Ectodermal cell (in vitro differentiated cells): ENCODE data around the gene PMP22.

Experiments
- H3K27ac ChIP-seq: 2 replicates; pipeline ENCODE4 v1.7.0; 2013; ENCODE audit warnings: mild to moderate bottlenecking, low read depth, low read length; ENCODE audit not compliant: insufficient read depth, poor library complexity, severe bottlenecking
- H3K27me3 ChIP-seq: 2 replicates; pipeline ENCODE4 v1.7.0; 2013; ENCODE audit warnings: mild to moderate bottlenecking, low read length; ENCODE audit not compliant: insufficient read depth, control insufficient read depth, poor library complexity, severe bottlenecking
- H3K36me3 ChIP-seq: one replicate; pipeline ENCODE4 v1.7.0; 2013; ENCODE audit warnings: low read length; ENCODE audit not compliant: control insufficient read depth, insufficient read depth
- H3K4me1 ChIP-seq: one replicate; pipeline ENCODE4 v1.7.0; 2013; ENCODE audit warnings: low read length; ENCODE audit not compliant: control insufficient read depth, insufficient read depth
- H3K4me3 ChIP-seq: 2 replicates; pipeline ENCODE4 v1.7.0; 2013; ENCODE audit warnings: low read depth, low read length, control low read depth; ENCODE audit not compliant: insufficient read depth
- H3K9me3 ChIP-seq: 2 replicates; pipeline ENCODE4 v1.7.0; 2013; ENCODE audit warnings: mild to moderate bottlenecking, low read length, moderate library complexity; ENCODE audit not compliant: control insufficient read depth
- WGBS, 2 experiments: methylation state at CpG; one replicate each; pipeline ENCODE4 v1.1.7; 2013; ENCODE audit warnings: missing lambda C conversion rate in 2 of 2; 5-methylcytosine and 5-hydroxymethylcytosine counted together

Gene PMP22

GRCh38 chr17:15278380-15278779 lies 13.3 kb upstream of the PMP22 start:
- 29 to 41% methylated on average over 6 of the region's 6 CpGs for WGBS, 2 experiments
- no peak overlapping the region for H3K27ac ChIP-seq
- H3K27me3 ChIP-seq: no peaks in the 10 kb centered on the region

GRCh38 chr17:15274017-15274416 lies 8.9 kb upstream of the PMP22 start:
- no peaks in the 10 kb centered on the region for H3K27me3 ChIP-seq
- H3K27ac ChIP-seq: no peak overlapping the region
- no peaks in the 10 kb centered on the region for H3K36me3 ChIP-seq
- H3K4me1 ChIP-seq: peaks cover 11% of the 10 kb centered on the region
- 83 to 94% methylated on average over 3 of the region's 3 CpGs for WGBS, 2 experiments
- no peaks in the 10 kb centered on the region for H3K9me3 ChIP-seq
- H3K4me3 ChIP-seq: no peak overlapping the region

More at GRCh38 chr17:15278380-15278779, 13.3 kb upstream of the PMP22 start:
- no peak overlapping the region for H3K4me3 ChIP-seq
- no peaks in the 10 kb centered on the region for H3K36me3 ChIP-seq
- H3K4me1 ChIP-seq: peaks cover 5% of the 10 kb centered on the region
- H3K9me3 ChIP-seq: no peaks in the 10 kb centered on the region

DNA sequence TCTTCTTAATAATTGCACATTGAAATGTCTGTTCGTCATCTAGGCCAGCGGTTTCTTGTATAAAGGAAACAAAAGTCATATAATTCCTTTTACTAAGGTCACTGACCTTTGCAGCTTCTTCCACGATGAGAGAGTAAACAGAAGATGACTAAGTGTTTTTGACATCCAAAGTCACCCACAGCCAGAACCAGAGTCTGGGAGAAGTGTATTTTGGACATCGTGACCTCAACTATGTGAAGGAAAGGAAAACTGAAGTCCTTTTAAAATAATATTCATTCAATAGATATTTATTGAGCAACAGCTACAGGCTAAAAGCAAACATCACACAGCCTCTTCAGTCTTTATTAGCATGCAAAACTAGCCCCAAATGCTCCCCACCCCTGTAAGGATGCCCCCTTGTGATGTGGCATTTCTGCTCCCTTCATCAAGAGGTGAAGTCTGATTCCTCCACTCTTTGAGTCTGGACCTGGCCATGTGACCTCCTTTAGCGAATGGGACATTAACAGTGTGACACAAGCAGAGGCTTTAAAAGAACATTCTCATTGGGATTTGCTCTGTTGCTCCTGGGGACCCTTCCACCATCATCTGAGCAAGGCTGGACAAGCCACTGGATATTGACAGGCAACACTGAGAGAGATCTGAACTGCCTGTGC lies 8.1 kb upstream of the PMP22 start:
- H3K4me3 ChIP-seq: no peak overlapping the region
- H3K27ac ChIP-seq: no peak overlapping the region
- 92 to 95% methylated on average over 4 of the region's 5 CpGs for WGBS, 2 experiments
- no peaks in the 10 kb centered on the region for H3K36me3 ChIP-seq
- H3K4me1 ChIP-seq: peaks cover 6% of the 10 kb centered on the region
- no peaks in the 10 kb centered on the region for H3K27me3 ChIP-seq
- no peaks in the 10 kb centered on the region for H3K9me3 ChIP-seq

GRCh38 chr17:15271741-15272140 lies 6.6 kb upstream of the PMP22 start:
- H3K4me3 ChIP-seq: no peak overlapping the region
- H3K27ac ChIP-seq: no peak overlapping the region
- no peaks in the 10 kb centered on the region for H3K27me3 ChIP-seq
- no peaks in the 10 kb centered on the region for H3K36me3 ChIP-seq
- 88 to 95% methylated on average over 6 of the region's 6 CpGs for WGBS, 2 experiments
- H3K4me1 ChIP-seq: peaks cover 5% of the 10 kb centered on the region
- H3K9me3 ChIP-seq: no peaks in the 10 kb centered on the region

- H3K36me3 ChIP-seq: no peaks in the 10 kb centered on the region
- no peaks in the 10 kb centered on the region for H3K27me3 ChIP-seq
- 95 to 96% methylated on average over 9 of the region's 9 CpGs for WGBS, 2 experiments
- no peak overlapping the region for H3K4me3 ChIP-seq
- H3K4me1 ChIP-seq: peaks cover 5% of the 10 kb centered on the region
- H3K27ac ChIP-seq: no peak overlapping the region
- H3K9me3 ChIP-seq: no peaks in the 10 kb centered on the region
These were observed 5.7 kb upstream of the PMP22 start for GRCh38 chr17:15270628-15271381.

DNA sequence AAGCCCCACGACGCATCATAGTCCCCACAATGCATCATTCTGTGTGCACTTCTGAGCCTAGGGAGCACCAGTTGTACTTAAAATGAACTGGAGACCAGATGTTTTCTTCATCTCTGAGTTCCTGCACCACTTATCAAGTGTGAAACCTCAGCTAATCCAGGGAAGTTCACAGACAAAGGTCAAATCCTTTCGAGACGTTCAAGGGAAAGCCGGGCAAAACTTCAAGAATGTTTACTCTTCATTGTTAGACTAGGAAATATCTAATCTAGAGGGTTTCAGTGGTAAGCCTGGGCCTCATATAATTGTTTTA lies 4.6 kb upstream of the PMP22 start:
- Histone ChIP-seq H3K4me3 (no peak overlapping the region), H3K4me1 (peaks cover 5% of the 10 kb centered on the region), H3K9me3 (no peaks in the 10 kb centered on the region), H3K27ac (no peak overlapping the region), H3K27me3 (peaks cover 11% of the 10 kb centered on the region), H3K36me3 (no peaks in the 10 kb centered on the region)
- 93 to 95% methylated on average over 5 of the region's 5 CpGs for WGBS, 2 experiments

DNA sequence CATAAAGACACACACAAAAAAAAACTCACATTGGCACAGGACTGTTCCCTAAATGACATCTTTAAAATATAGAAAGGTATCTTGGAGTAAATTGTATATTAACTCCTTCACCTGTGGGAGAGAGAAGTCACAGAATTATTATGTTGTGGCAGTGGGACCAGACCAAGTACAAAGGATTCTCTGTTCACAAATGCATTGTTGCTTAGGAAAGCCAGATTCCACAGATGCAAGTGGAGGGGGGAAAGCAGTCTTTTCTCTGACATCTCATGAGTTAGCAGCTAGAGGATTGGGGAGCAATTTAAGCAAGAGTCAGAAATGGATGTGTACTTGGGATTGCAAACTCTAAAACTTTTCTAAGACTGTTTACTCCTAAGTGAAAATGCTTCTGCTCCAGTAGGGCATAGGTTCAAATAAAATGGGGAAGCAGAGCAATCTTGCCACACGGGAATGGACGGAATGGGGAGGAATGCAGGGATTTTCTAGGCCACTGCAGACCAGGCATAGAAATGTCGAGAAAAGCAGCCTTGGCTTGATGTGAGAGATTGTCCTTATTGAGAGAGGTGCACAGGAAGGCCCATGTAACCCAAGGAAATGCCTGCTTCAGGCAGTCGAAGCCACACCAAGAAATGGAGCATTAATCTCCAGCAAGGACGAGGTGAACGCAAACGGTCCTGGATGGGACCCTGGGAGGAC lies 4.1 kb upstream of the PMP22 start:
- WGBS, 2 experiments: 89 to 93% methylated on average over 7 of the region's 7 CpGs
- H3K4me1 ChIP-seq: peaks cover 5% of the 10 kb centered on the region

GRCh38 chr17:15268461-15268860 lies 3.3 kb upstream of the PMP22 start:
- H3K4me1 ChIP-seq: peaks cover 5% of the 10 kb centered on the region
- H3K4me3 ChIP-seq: no peak overlapping the region
- H3K9me3 ChIP-seq: no peaks in the 10 kb centered on the region
- WGBS, 2 experiments: 73 to 74% methylated on average over 1 of the region's 1 CpG
- no peak overlapping the region for H3K27ac ChIP-seq
- peaks cover 23% of the 10 kb centered on the region for H3K27me3 ChIP-seq
- no peaks in the 10 kb centered on the region for H3K36me3 ChIP-seq

More for the DNA sequence above, 4.1 kb upstream of the PMP22 start:
- H3K4me3 ChIP-seq: no peak overlapping the region
- peaks cover 16% of the 10 kb centered on the region for H3K27me3 ChIP-seq
- no peaks in the 10 kb centered on the region for H3K9me3 ChIP-seq
- no peaks in the 10 kb centered on the region for H3K36me3 ChIP-seq
- H3K27ac ChIP-seq: no peak overlapping the region

DNA sequence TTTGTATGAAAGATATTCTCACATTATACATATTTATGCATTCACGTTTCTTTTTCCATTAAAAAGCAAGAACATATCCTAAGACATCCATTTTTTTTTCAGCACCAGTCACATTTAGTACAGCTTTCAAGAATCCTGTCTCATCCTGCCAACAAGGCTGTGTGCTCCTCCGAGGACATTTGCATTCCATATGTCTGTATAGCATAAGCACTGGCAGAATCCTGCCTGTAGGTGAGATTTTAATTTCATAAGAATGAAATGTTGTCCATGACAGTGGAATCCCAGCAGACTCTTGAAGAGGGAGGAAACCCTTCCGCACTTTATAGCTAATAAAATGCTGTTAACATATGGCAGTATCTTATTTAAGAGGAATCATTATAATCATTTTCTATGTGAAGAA lies 2.9 kb upstream of the PMP22 start:
- Histone ChIP-seq H3K9me3 (no peaks in the 10 kb centered on the region), H3K4me1 (peaks cover 6% of the 10 kb centered on the region), H3K27ac (no peak overlapping the region), H3K36me3 (no peaks in the 10 kb centered on the region), H3K4me3 (no peak overlapping the region), H3K27me3 (peaks cover 28% of the 10 kb centered on the region)
- 88 to 89% methylated on average over 2 to 3 of the region's 3 CpGs for WGBS, 2 experiments

DNA sequence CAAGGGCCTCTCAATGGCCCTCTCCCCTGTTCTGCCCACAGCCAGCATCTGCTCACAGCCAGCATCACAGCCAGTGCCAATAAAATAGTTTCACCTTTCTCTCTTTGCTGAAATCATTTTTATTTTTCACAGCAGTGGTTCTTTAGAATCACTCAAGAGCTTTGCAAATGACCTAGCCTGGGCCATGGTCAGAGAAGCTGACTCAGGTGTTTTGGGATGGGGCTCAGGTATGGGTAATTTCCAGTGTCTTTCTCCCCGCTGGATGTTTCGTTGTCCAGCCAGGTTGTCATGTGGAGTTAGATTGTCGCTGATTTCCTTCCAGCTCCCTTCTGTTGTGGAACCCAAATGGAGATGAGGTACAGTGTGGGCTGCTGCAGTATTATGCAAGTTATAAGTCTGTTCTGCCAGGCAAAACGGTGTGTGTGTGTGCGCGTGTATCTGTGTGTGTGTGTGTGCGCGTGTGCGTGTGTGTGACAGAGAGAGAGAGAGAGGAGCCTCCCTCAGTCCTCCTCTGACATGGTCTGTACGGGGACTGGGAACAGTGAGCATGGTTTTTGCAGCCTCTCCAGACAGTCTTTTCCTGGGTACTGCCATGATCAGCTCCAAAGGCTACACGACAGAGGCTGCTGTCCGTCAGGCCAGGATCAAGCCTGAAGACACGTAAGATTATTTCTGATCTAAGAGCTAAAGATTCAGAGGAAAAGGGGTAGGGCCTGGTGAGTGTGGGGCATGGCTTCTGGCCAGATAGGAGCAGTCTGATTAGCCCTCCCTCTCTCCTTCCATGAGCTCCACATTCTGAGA lies 1.4 kb upstream of the PMP22 start:
- H3K27me3 ChIP-seq: peaks cover 43% of the 10 kb centered on the region
- 93 to 94% methylated on average over 13 of the region's 13 CpGs for WGBS, 2 experiments
- peaks cover 10% of the 10 kb centered on the region for H3K4me1 ChIP-seq
- no peaks in the 10 kb centered on the region for H3K36me3 ChIP-seq
- H3K27ac ChIP-seq: no peak overlapping the region
- H3K4me3 ChIP-seq: no peak overlapping the region
- no peaks in the 10 kb centered on the region for H3K9me3 ChIP-seq
